ENCODE data around the gene CBX5. TPM values are rescaled to one million over a fixed set of nuclear protein-coding genes. Genes with fewer than 3 reads are reported as not detected.
"Not testable (repeated sequence)": the region's sequence is repeated elsewhere in the genome, so short reads cannot be mapped to it uniquely, and the experiment has no call there.

Gene CBX5
- total RNA-seq, 4 donors from 2014 or later, result 20.5 to 133 (median 50.1) TPM

DNA sequence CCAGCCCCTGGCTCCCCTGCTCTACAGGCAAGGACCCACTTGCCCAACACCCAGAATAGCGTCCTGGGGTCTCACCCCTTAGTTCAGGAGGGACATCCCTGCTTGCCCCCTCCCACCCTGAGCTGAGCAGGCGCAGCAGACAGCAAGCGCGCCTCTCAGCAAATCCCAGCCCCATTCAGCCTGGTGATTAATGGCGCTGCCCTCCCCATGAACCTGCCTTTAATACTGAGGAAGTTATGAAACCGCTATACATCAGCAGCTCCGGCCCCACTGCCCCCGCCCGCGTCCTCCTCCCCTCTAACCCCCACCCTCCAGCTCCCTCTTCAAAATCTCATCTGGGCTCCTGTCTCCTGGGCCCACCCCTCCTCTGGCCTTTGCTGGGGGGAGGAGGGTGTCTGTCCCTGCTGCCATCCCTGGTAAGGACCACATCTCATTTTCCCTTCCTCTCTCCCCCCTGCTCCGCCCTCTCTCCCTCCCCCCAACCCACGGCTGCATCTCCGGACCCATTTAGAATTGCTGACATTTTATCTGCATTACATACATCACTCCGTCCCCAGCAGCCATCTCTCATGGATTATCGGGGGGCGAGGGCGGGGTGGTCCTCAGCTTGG is 84.1 kb downstream of the CBX5 start:
- Histone ChIP-seq H3K9me3 (no peaks in the 10 kb centered on the region), H3K27ac (no peak overlapping the region), H3K4me3 (no peak overlapping the region), H3K4me1 (no peaks in the 10 kb centered on the region), H3K27me3 (peaks cover 0 to 5% of the 10 kb centered on the region in 2 donors), H3K36me3 (no peaks in the 10 kb centered on the region)
- intact Hi-C loops (cut with DNase I; ENCODE audit: low total_unique reads), result no loop called here
- DNase-seq, result no peak
- TF ChIP-seq POLR2A (IDR thresholded peaks at IDR 0.05) (no peak), CTCF (IDR thresholded peaks at IDR 0.05) (no peak)

GRCh38 chr12:54195080-54195736 is 84.7 kb downstream of the CBX5 start:
- DNase-seq, result no peak
- Histone ChIP-seq H3K27ac (no peak overlapping the region), H3K4me1 (no peaks in the 10 kb centered on the region), H3K9me3 (no peaks in the 10 kb centered on the region), H3K27me3 (peaks cover 0 to 5% of the 10 kb centered on the region in 2 donors), H3K4me3 (no peak overlapping the region), H3K36me3 (no peaks in the 10 kb centered on the region)
- intact Hi-C loops (cut with DNase I; ENCODE audit: low total_unique reads), result no loop called here
- TF ChIP-seq CTCF (IDR thresholded peaks at IDR 0.05) (no peak), POLR2A (IDR thresholded peaks at IDR 0.05) (no peak)

DNA sequence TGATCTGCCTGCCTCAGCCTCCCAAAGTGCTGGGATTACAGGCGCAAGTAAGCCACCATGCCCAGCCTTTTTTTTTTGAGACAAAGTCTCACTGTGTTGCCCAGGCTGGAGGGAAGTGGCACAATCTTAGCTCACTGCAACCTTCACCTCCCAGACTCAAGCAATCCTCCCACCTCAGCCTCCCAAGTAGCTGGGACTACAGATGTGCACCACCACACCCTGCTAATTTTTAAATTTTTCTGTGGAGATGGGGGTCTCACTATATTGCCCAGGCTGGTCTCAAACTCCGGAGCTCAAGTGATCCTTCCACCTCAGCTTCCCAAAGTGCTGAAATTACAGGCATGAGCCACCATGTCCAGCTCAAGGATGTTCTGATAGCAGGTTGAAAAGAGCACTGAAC is 85.3 kb downstream of the CBX5 start:
- not testable (repeated sequence) for H3K27me3 ChIP-seq, H3K4me1 ChIP-seq
- intact Hi-C loops (cut with DNase I; ENCODE audit: low total_unique reads), result loop anchor here (5.0 kb wide), 1 partner anchor 187 kb away; the partner anchor contains the start of gene HOXC8

DNA sequence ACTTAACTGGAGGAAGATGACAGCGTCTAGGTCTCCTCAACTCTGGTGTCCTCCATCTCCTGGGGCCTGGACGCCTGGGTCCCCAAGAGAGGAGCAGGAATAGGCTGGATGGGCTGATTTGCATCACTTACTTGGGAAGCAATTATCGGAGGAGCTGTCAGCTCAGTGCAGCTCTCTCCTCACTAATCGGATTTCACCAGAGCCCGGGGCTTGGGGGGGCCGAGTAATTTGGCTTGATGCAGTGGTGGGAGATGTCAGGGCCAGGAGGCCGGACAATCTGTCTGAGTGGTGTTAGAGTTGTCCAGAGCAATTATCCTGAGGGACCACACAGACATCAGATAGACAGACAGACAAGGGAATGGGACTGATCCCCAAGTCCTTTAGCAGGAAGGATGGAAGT is 86.5 kb downstream of the CBX5 start:
- H3K9me3 ChIP-seq, result no peaks in the 10 kb centered on the region
- H3K36me3 ChIP-seq, result no peaks in the 10 kb centered on the region
- no peak for DNase-seq
- intact Hi-C loops (cut with DNase I; ENCODE audit: low total_unique reads), result loop anchor here (5.0 kb wide), 1 partner anchor 186 kb away; the partner anchor contains the start of gene HOXC8
- TF ChIP-seq CTCF (IDR thresholded peaks at IDR 0.05), result no peak
- TF ChIP-seq POLR2A (IDR thresholded peaks at IDR 0.05), result no peak
- no peak overlapping the region for H3K27ac ChIP-seq
- H3K4me3 ChIP-seq, result no peak overlapping the region
- H3K27me3 ChIP-seq, result peaks cover 0 to 5% of the 10 kb centered on the region in 2 donors
- no peaks in the 10 kb centered on the region for H3K4me1 ChIP-seq

More for the DNA sequence above, 85.3 kb downstream of the CBX5 start:
- not testable (repeated sequence) for DNase-seq, H3K4me3 ChIP-seq, H3K36me3 ChIP-seq, H3K27ac ChIP-seq, H3K9me3 ChIP-seq

- no peaks in the 10 kb centered on the region for H3K36me3 ChIP-seq
- no peaks in the 10 kb centered on the region for H3K4me1 ChIP-seq
- DNase-seq, result peak; percentile 81 to 84
- no peak overlapping the region for H3K27ac ChIP-seq
- TF ChIP-seq POLR2A (IDR thresholded peaks at IDR 0.05) (no peak), CTCF (IDR thresholded peaks at IDR 0.05) (peak; percentile 69 to 78 (median 72))
- H3K4me3 ChIP-seq, result no peak overlapping the region
- intact Hi-C loops (cut with DNase I; ENCODE audit: low total_unique reads), result loop anchor here (2.0 to 5.0 kb wide), 2 partner anchors 157 to 184 kb away; partner anchors contain the start of gene HOXC8
- H3K27me3 ChIP-seq, result peaks cover 0 to 5% of the 10 kb centered on the region in 2 donors
- no peaks in the 10 kb centered on the region for H3K9me3 ChIP-seq
Measured at GRCh38 chr12:54191550-54192022, 88.3 kb downstream of the CBX5 start.
